ENCODE measurements around the gene TOR1AIP2. TPM values are rescaled to one million over a fixed set of nuclear protein-coding genes. Genes with fewer than 3 reads are reported as not detected.

Gene TOR1AIP2
- total RNA-seq, 1 donor from 2014 or later, result 88.5 TPM

- no peak for TF ChIP-seq CTCF (IDR thresholded peaks at IDR 0.05)
- no peak for ATAC-seq
- no peak for DNase-seq
- no peak overlapping the region for H3K27ac ChIP-seq
- intact Hi-C loops (cut with DNase I), result no loop called here
- H3K27me3 ChIP-seq, result no peaks in the 10 kb centered on the region
- no peaks in the 10 kb centered on the region for H3K36me3 ChIP-seq
- no peaks in the 10 kb centered on the region for H3K9me3 ChIP-seq
- no peaks in the 10 kb centered on the region for H3K4me1 ChIP-seq
- H3K4me3 ChIP-seq, result no peak overlapping the region
Measured at GRCh38 chr1:179828554-179829110, 49.0 kb downstream of the TOR1AIP2 start.

- Histone ChIP-seq H3K4me1 (no peaks in the 10 kb centered on the region), H3K9me3 (no peaks in the 10 kb centered on the region), H3K27me3 (no peaks in the 10 kb centered on the region), H3K36me3 (no peaks in the 10 kb centered on the region), H3K27ac (no peak overlapping the region), H3K4me3 (no peak overlapping the region)
- DNase-seq (no peak), ATAC-seq (no peak)
- intact Hi-C loops (cut with DNase I), result no loop called here
- no peak for TF ChIP-seq CTCF (IDR thresholded peaks at IDR 0.05)
Measured at GRCh38 chr1:179826626-179827280, 50.9 kb downstream of the TOR1AIP2 start.

DNA sequence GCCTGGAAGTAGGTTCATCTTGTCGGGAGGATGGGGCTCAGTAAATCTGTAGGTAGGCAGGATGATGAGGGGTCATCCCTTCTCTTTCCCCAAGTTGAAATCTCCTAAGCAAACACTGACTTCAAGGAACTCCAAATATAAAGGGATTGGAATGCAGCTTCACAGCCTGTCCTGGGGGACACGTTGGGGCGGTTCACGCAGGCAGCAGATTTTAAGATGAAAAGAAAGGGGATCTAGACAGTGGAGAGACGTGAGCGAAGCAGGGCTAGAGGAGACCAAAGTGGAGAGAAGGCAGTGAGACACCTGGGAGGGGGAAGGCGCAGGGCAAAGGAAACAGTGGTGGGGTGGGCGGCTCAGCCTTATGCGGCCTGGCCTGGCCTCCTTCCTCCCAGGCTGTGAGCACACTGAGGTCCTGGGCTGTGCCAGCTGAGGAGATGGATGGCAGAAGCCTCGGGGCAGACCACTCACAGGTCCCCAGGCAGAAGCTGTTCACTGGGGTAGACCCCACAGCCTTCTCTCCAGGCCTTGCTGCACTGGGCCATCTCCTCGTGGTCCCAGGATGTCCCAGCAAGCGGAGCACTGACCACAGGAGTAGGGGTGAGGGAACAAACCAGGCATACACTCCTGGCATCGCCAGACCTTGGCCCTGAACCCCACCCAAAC, 51.7 kb downstream of the TOR1AIP2 start:
- Histone ChIP-seq H3K4me3 (no peak overlapping the region), H3K9me3 (no peaks in the 10 kb centered on the region), H3K27me3 (no peaks in the 10 kb centered on the region), H3K27ac (no peak overlapping the region), H3K36me3 (no peaks in the 10 kb centered on the region), H3K4me1 (no peaks in the 10 kb centered on the region)
- ATAC-seq (no peak), DNase-seq (no peak)
- TF ChIP-seq CTCF (IDR thresholded peaks at IDR 0.05), result no peak
- intact Hi-C loops (cut with DNase I), result no loop called here

DNA sequence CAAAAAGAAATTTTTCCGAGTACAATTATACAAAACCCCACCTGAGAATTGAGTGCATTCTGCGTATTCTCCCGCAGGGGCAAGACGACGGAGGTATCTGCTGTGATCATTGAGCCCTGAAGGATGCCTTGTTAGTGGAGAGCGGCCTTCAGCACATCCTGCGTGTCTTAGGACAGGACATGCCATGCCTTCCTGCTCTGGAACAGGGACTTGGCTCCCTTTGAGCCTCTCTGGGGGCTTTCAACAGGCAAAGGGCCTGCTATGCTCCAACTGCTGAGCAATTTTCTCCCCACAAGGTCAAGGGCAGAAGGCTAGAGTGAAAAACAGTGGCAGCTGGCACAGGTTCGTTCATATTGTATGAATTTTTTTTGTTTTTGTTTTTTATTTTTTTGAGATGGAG, 52.4 kb downstream of the TOR1AIP2 start:
- H3K4me3 ChIP-seq, result no peak overlapping the region
- H3K27me3 ChIP-seq, result no peaks in the 10 kb centered on the region
- no peaks in the 10 kb centered on the region for H3K36me3 ChIP-seq
- H3K4me1 ChIP-seq, result no peaks in the 10 kb centered on the region
- no peak overlapping the region for H3K27ac ChIP-seq
- ATAC-seq (no peak), DNase-seq (no peak)
- H3K9me3 ChIP-seq, result no peaks in the 10 kb centered on the region
- no peak for TF ChIP-seq CTCF (IDR thresholded peaks at IDR 0.05)
- intact Hi-C loops (cut with DNase I), result no loop called here

- Histone ChIP-seq H3K9me3 (no peaks in the 10 kb centered on the region), H3K36me3 (no peaks in the 10 kb centered on the region), H3K27ac (no peak overlapping the region), H3K4me3 (no peak overlapping the region), H3K27me3 (no peaks in the 10 kb centered on the region), H3K4me1 (no peaks in the 10 kb centered on the region)
- no peak for TF ChIP-seq CTCF (IDR thresholded peaks at IDR 0.05)
- DNase-seq (peak; percentile 52), ATAC-seq (peak; percentile 37)
- intact Hi-C loops (cut with DNase I), result no loop called here
Measured at GRCh38 chr1:179824265-179824664, 53.3 kb downstream of the TOR1AIP2 start.

Measured in upper lobe of right lung (tissue), 1 donor.